ENCODE results near the gene TMC1. TPM values are rescaled to one million over a fixed set of nuclear protein-coding genes. Genes with fewer than 3 reads are reported as not detected.

Gene TMC1
- total RNA-seq, 1 donor from 2014 or later, result 0.27 TPM

- intact Hi-C loops (cut with micrococcal nuclease), result no loop called here
Measured at GRCh38 chr9:72599874-72600534, 78.6 kb downstream of the TMC1 start.

DNA sequence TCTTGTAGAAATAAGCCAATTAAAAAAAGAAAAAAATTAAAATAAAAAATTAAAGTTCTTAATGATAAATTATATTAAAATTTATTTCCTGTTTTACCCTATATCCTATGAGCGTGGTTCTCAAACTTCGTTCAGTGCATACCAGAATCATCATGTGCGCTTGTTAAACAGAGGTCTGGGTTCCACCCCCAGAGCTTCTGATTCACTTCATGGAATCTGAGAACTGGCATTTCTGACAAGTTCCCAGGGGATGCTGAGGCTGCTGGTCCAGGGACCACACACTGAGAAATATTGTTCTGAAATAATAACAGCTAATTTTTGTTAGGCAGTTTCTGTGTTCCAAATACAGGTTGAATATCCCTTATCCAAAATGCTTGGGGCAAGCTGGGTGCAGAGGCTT is 79.3 kb downstream of the TMC1 start:
- intact Hi-C loops (cut with micrococcal nuclease), result no loop called here

GRCh38 chr9:72601615-72602014 is 80.2 kb downstream of the TMC1 start:
- intact Hi-C loops (cut with micrococcal nuclease), result no loop called here

DNA sequence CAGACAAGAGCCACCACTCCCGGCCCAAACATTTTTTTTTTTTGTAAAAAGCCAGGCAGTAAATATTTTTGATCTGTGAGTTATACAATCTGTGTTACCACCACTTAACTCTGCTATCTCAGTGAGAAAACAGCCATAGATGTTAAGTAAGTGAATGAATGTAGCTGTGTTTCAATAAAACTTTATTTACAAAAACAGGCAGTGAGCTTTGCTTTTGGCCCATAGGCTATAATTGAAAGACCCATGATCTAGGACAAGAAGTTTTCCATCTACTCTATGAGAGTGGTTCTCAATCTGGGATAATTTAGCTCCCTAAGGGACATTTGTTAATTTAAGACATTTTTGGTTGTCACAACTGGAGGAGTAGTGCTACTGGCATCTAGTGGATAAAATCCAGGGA is 91.0 kb downstream of the TMC1 start:
- intact Hi-C loops (cut with micrococcal nuclease), result no loop called here

DNA sequence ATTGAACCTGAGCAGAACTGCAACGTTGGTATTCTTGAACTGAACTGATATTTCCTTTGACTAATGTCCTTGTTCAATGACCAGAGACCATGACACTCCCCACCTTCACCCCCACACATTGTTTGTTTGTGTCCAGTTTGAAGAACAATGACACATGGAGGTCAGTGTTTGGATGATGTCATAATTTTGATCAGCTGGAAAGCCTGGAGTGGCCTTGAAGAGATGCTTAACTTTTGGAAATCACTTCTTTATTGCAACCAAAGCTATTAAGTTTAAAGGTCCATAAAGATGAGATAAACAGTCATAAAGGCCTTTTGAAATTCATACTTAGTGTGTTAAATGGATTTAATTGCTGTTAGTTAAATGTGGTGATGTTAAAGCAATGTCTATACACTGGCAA is 92.7 kb downstream of the TMC1 start:
- intact Hi-C loops (cut with micrococcal nuclease), result no loop called here

- intact Hi-C loops (cut with micrococcal nuclease), result no loop called here
Measured at GRCh38 chr9:72615931-72616330, 94.5 kb downstream of the TMC1 start.

DNA sequence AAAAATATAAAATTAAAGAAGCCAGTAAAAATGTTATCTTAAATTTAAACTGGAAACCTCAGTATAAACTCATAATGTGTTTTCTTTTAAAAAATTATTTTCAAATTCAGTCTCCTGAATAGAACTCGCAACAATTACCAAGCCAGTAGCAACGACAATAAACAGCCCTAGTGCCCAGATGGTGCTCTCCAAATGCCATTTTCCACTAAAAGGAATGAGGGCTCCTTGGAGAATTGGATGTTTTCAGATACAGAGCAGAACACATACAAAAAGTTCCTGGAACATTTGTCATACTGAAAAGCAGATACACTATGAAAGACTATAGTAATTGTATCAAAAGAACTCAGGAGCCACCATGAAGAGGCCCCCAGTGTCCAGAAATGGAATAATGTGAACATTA is 97.4 kb downstream of the TMC1 start:
- intact Hi-C loops (cut with micrococcal nuclease), result no loop called here

DNA sequence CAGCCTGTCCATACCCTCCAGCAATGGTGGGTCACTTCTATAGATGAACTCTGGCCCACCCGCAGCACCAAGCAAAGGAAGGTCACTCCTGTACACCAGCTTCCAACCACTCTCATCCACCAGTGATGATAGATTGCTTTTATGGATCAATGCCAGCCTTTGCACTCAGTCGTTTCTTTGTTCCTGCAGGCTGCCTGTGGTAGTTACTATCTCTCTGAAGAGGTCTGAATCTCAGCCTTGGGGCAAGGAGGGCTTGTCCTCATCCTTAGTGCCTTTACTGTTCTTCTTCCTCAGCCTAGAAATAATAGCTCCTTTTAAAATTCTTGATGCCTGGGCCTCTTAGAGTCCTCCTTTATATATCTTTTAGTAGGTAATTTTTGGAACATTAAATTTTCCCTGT is 100.8 kb downstream of the TMC1 start:
- intact Hi-C loops (cut with micrococcal nuclease), result no loop called here

GRCh38 chr9:72623156-72623555 is 101.7 kb downstream of the TMC1 start:
- intact Hi-C loops (cut with micrococcal nuclease), result no loop called here

DNA sequence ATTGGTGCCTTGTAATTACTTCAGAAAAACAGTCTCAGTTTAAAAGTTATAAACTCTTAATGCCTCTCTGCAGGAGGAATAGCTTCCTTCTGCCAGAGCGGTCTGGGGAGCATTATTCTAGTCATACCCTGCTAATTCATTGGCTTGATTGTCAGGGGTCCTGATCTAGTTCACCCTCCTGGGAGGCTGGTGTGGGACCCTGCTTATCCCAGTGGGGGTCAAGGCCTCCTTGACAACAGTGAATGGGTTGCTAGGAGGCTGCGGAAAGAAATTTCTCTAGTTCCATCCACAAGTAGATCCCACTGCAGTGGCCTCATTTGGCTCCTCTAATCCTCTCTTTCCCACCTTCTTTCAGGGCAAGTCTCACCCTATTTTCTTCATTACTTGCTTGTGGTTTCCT is 105.7 kb downstream of the TMC1 start:
- intact Hi-C loops (cut with micrococcal nuclease), result no loop called here

DNA sequence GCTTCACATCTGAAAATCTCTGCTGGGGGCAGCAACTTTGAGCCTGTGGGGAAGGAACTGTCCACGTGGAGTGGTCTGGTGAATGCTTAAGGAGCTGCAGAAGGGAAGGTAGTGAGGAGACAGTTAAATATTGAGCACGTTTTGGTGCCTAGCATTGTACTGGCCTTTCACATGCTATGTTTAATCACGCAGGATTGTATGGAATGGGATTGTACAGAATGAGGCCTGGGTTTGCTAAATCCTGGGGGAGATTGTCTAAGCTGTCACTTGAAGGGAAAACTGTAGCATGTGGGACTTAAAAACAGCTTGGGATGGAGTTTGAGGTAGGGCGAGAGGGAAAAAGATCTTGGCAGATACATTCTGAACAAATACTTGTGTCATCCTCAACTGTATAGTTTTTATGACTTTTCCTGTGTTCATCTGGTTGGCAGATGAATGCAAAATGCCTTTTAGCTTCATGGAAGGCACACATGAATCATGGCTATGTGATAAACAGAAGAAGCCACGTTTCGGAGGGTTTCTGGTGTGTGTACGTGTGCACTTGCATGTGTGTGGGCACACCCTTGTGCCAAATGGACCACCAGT is 106.6 kb downstream of the TMC1 start:
- intact Hi-C loops (cut with micrococcal nuclease), result no loop called here

GRCh38 chr9:72633966-72634365 is 112.6 kb downstream of the TMC1 start:
- intact Hi-C loops (cut with micrococcal nuclease), result no loop called here

DNA sequence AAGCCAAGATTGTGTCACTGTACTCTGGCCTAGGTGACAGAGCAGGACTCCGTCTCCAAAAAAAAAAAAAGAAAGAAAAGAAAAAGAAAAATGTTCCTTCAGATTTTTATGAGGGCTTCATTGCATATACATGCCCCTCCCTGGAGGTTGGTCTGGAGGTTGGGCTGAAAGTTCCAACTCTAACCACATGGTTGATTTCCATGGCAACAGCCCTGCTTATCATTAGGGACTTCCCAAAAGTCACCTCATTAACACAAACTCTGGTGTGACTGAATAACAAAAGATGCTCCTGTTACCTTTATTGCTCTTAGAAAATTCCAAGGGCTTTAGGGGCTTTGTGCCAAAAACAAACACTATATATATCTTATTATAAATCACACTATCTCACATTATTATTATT is 113.8 kb downstream of the TMC1 start:
- intact Hi-C loops (cut with micrococcal nuclease), result no loop called here

DNA sequence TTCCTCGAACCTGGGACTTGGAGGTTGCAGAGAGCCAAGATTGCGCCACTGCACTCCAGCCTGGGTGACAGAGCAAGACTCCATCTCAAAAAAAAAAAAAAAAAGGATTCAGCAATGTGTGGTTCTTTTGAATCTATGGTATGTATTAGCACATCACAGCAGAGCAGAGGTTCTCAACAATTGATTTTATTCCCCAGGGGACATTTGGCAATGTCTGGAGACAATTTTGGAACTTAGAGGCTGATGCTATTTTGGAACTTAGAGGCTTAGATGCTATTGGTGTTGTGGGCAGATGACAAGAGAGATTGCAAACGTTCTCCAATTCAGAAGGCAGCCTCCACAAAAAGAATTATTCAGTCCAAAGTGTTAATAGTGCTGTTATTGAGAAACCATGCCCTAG is 115.2 kb downstream of the TMC1 start:
- intact Hi-C loops (cut with micrococcal nuclease), result no loop called here

GRCh38 chr9:72643651-72644050 is 122.2 kb downstream of the TMC1 start:
- intact Hi-C loops (cut with micrococcal nuclease), result no loop called here

DNA sequence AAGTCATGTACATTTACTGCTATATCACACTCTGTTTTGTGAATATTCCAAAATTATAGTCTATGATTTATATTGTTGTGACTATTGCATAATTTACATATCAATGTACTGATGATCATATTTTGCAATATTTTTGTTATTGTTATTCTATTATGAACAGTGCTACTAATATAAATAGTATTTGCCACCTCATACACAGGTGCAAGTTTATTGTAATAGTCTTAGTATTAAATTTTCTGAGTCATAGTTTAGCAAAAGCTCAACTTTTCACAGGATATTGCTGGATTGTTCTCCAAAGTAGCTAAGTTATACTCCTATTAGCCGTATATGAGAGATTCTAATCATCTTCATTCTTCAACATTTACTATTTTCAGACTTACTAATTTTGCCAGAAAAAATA is 124.7 kb downstream of the TMC1 start:
- intact Hi-C loops (cut with micrococcal nuclease), result no loop called here

- intact Hi-C loops (cut with micrococcal nuclease), result no loop called here
Measured at GRCh38 chr9:72648324-72649126, 127.1 kb downstream of the TMC1 start.

GRCh38 chr9:72649127-72649442 is 127.7 kb downstream of the TMC1 start:
- intact Hi-C loops (cut with micrococcal nuclease), result no loop called here

DNA sequence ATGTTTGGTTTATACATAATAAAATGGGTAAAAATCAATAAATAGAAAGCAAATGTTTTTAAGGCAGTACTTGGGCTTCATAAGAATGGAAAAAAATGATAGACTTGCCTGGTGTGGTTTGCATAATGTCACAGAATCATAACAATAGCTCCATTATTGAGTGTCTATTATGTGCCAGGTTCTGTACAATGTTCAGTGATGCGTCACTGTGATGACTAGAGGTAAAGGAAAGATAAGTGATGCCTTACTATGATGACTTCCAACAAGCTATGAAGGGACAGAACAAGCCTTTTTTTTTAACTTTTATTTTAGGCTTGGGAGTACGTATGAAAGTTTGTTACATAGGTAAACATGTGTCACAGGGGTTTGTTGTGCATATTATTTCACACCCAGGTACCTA is 128.8 kb downstream of the TMC1 start:
- intact Hi-C loops (cut with micrococcal nuclease), result no loop called here

DNA sequence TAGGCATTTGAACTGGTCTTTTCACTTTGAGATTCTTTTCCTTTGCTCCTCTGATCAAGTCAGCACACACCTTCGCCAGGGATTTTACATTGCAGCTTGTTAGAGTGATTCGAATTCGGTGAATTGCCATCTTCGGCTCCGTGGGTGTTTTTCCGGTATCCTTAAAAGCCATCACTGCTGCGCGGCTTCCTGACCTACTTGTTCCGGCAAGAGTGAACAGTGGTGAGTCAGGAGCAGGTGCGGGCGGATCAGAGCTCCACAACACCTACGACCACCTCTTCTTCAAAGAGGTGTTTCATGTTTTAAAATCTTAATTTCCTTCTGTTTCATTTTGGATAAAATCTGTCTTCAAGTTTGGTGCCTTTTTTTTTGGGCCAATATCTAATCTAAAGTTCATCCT is 134.6 kb downstream of the TMC1 start:
- intact Hi-C loops (cut with micrococcal nuclease), result no loop called here

DNA sequence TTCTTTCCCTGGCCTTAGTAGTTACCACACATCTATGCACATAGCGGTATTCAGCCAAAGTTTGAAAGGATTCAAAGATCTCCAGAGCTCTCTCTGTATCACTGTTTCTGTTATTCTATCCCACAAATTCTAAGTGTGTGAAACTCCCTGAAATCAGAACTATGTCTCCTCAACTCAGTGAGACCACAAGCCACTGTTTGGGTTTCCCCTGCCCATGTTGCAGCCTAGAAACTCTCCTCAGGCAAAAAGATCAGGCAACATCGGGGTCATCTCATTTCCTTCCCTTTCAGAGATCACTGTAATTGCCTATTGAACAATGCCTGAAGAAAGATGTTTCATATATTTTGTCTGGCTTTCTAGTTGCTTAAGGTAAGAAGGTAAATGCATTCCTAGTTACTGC is 135.6 kb downstream of the TMC1 start:
- intact Hi-C loops (cut with micrococcal nuclease), result no loop called here

GRCh38 chr9:72658703-72659102 is 137.3 kb downstream of the TMC1 start:
- intact Hi-C loops (cut with micrococcal nuclease), result no loop called here
